Neural cell (in vitro differentiated cells): ENCODE data around the gene FNDC11.

Source experiments
- CTCF ChIP-seq: fragments of 450-650 bp; IDR thresholded peaks from 2 replicates; pipeline ENCODE4 v1.5.1; 2014; ENCODE audit warnings: antibody characterized with exemption, mild to moderate bottlenecking, moderate library complexity; ENCODE audit not compliant: poor library complexity, severe bottlenecking
- EP300 ChIP-seq: fragments of 450-650 bp; conservative IDR thresholded peaks from 2 replicates; pipeline ENCODE4 v1.6.1; 2014; ENCODE audit warnings: antibody characterized with exemption, mild to moderate bottlenecking, moderate library complexity; ENCODE audit not compliant: poor library complexity, severe bottlenecking
- MXI1 ChIP-seq: fragments of 450-650 bp; conservative IDR thresholded peaks from 2 replicates; pipeline ENCODE4 v1.6.1; 2014; ENCODE audit warnings: antibody characterized with exemption, mild to moderate bottlenecking; ENCODE audit not compliant: poor library complexity, severe bottlenecking
- POLR2AphosphoS5 ChIP-seq: IDR thresholded peaks from 2 replicates; pipeline ENCODE4 v1.6.1; 2012
- REST ChIP-seq: IDR thresholded peaks from 2 replicates; pipeline ENCODE4 v1.6.1; 2012; ENCODE audit warnings: borderline replicate concordance

GRCh38 chr20:63545814-63546213, 8.1 kb upstream of the FNDC11 start:
- TF ChIP-seq POLR2AphosphoS5: no peak
- TF ChIP-seq MXI1: no peak
- TF ChIP-seq CTCF: no peak
- TF ChIP-seq REST: no peak
- no peak for TF ChIP-seq EP300
